Measurements from ENCODE around the gene PRRG3. TPM values are rescaled to one million over a fixed set of nuclear protein-coding genes. Genes with fewer than 3 reads are reported as not detected.

The PRRG3 gene
- total and polyA plus RNA-seq, 9 of the 15 experiments (the other 6 are each of a cell fraction or from before 2014, with no cell fraction given), result not detected

- 1% methylated on average over 10 of the region's 13 CpGs for WGBS (ENCODE audit: insufficient coverage, low coverage, missing lambda C conversion rate)
- peaks cover 3 to 47% of the 10 kb centered on the region in 2 experiments; a peak in 3 of 5 replicates for H3K27me3 ChIP-seq (ENCODE audit: control insufficient read depth in 2 of 2, insufficient read depth in 2 of 2, low read length in 2 of 2)
- TF ChIP-seq ZNF324 (CRISPR knock-in tag; IDR thresholded peaks at IDR 0.05) (no peak), MBD2 (IDR thresholded peaks at IDR 0.05; ENCODE audit: borderline replicate concordance, low read depth) (no peak), SUPT5H (IDR thresholded peaks at IDR 0.05) (no peak), MTA3 (IDR thresholded peaks at IDR 0.05; ENCODE audit: borderline replicate concordance) (no peak), CBX5 (IDR thresholded peaks at IDR 0.05; ENCODE audit: borderline replicate concordance, low read depth) (no peak), ZC3H4 (CRISPR knock-in tag; IDR thresholded peaks at IDR 0.05; ENCODE audit: borderline replicate concordance) (no peak), PHF21A (IDR thresholded peaks at IDR 0.05; ENCODE audit: borderline replicate concordance, low read depth) (no peak), IRF2 (CRISPR knock-in tag; IDR thresholded peaks at IDR 0.05) (no peak), RAD51 (IDR thresholded peaks at IDR 0.05; ENCODE audit: borderline replicate concordance, low read depth) (no peak), ZNF778 (CRISPR knock-in tag; IDR thresholded peaks at IDR 0.05) (no peak), RBFOX2 (IDR thresholded peaks at IDR 0.05; ENCODE audit: low read depth, low read length) (no peak), STAT6 (CRISPR knock-in tag; IDR thresholded peaks at IDR 0.05) (no peak), MLX (CRISPR knock-in tag; conservative IDR thresholded peaks at IDR 0.05) (no peak), L3MBTL2 (IDR thresholded peaks at IDR 0.05) (no peak)
- H3K79me2 ChIP-seq (ENCODE audit: control insufficient read depth, insufficient read depth, low read length), result no peaks in the 10 kb centered on the region
- H3K36me3 ChIP-seq (ENCODE audit: control insufficient read depth, insufficient read depth, low read length), result no peaks in the 10 kb centered on the region
- H4K20me1 ChIP-seq (replicated peaks; ENCODE audit: control insufficient read depth, insufficient read depth, low read length), result no peaks in the 10 kb centered on the region
- intact Hi-C loops (cut with micrococcal nuclease), result no loop called here
- in situ Hi-C loops (cut with MboI), result no loop called here
- H3K27ac ChIP-seq (ENCODE audit: extremely low read depth, low read depth, low read length), result no peak overlapping the region
- ATAC-seq (no peak), FAIRE-seq (no peak), DNase-seq (ENCODE audit: extremely low read depth in 1 of 4, low spot score in 3 of 4) (no peak)
- ChIA-PET POLR2A (no interaction called here), CTCF (ENCODE audit: low intra/inter-chr PET ratio) (no interaction called here)
- H3K4me3 ChIP-seq, result no peak overlapping the region
- BruUV-seq (replicated peaks), result no TSS peak
- H3K9ac ChIP-seq (ENCODE audit: insufficient read depth in 1 of 2, low read depth in 2 of 2, low read length in 2 of 2), result no peak overlapping the region
- no peaks in the 10 kb centered on the region for H3K9me1 ChIP-seq (ENCODE audit: control insufficient read depth, insufficient read depth, low read length)
- H2AFZ ChIP-seq (ENCODE audit: low read depth, low read length), result no peak overlapping the region
- no peaks in the 10 kb centered on the region for H3K9me3 ChIP-seq (replicated peaks; ENCODE audit: control insufficient read depth, insufficient read depth, low read depth, low read length)
- H3K4me2 ChIP-seq (ENCODE audit: insufficient read depth, low read length), result no peak overlapping the region
- no peaks in the 10 kb centered on the region for H3K4me1 ChIP-seq (replicated peaks in 1 of 2; ENCODE audit: control insufficient read depth in 2 of 2, insufficient read depth in 2 of 2, low read length in 2 of 2)
Observed at GRCh38 chrX:151704041-151704663, 8.9 kb downstream of the PRRG3 start.

All from K562 (cell line).